Panc1 (cell line): ENCODE measurements around the gene IFNG-AS1. TPM values are rescaled to one million over a fixed set of nuclear protein-coding genes. Genes with fewer than 3 reads are reported as not detected.

Experiments
- ATAC-seq: fragments of 200-7000 bp; cut with Tn5 transposase; 2 replicates; pipeline ENCODE4 v1.9.1; 2020; ENCODE audit warnings: mild to moderate bottlenecking, moderate library complexity
- BruUV-seq: library from RNA; stranded (reverse); fragments of 400-500 nt; replicated peaks from 2 replicates; lab custom pipeline; 2021; lab: Mats Ljungman, UMichigan
- CTCF ChIA-PET: fragments of 300-600 bp; sonication (Branson Sonifier 250); formaldehyde crosslinking; loops from one replicate; lab custom pipeline; 2022; ENCODE audit warnings: antibody characterized with exemption; lab: Charles Lee
- POLR2A ChIA-PET: fragments of 300-600 bp; sonication (Branson Sonifier 250); formaldehyde crosslinking; loops from one replicate; lab custom pipeline; 2022; ENCODE audit warnings: antibody characterized with exemption; lab: Charles Lee
- DNase-seq: peaks from one replicate; pipeline ENCODE4 v3.0.0-alpha.2; 2010; ENCODE audit warnings: low read depth, low spot score
- H3K27ac ChIP-seq: 2 replicates; pipeline ENCODE4 v1.5.1; 2011; ENCODE audit warnings: mild to moderate bottlenecking, low read length, inconsistent platforms
- H3K27me3 ChIP-seq: fragments of 200-500 bp; sonication (Bioruptor generic); 2 replicates; pipeline ENCODE4 v1.6.0; 2014; ENCODE audit warnings: low read length, inconsistent platforms; ENCODE audit not compliant: control insufficient read depth, insufficient read depth
- H3K36me3 ChIP-seq: fragments of 200-500 bp; sonication (Bioruptor generic); 2 replicates; pipeline ENCODE4 v1.5.1; 2014; ENCODE audit warnings: inconsistent platforms, mild to moderate bottlenecking, low read length, moderate library complexity; ENCODE audit not compliant: control insufficient read depth, insufficient read depth
- H3K4me1 ChIP-seq: 2 replicates; pipeline ENCODE4 v1.5.1; 2011; ENCODE audit warnings: inconsistent platforms, mild to moderate bottlenecking, low read length, moderate library complexity; ENCODE audit not compliant: control insufficient read depth, insufficient read depth
- H3K4me3 ChIP-seq, 2 experiments: 2 replicates each; pipeline ENCODE4 v1.5.1; 2011 to 2012; ENCODE audit warnings: low read depth in 2 of 2, low read length in 2 of 2, mild to moderate bottlenecking in 2 of 2, inconsistent platforms in 1 of 2, moderate library complexity in 1 of 2
- H3K9me3 ChIP-seq: fragments of 200-500 bp; sonication (Bioruptor generic); 2 replicates; pipeline ENCODE4 v1.5.1; 2014; ENCODE audit warnings: low read depth, mild to moderate bottlenecking, inconsistent platforms, low read length, moderate library complexity; ENCODE audit not compliant: control insufficient read depth, insufficient read depth
- POLR2AphosphoS5 ChIP-seq: IDR thresholded peaks from 2 replicates; pipeline ENCODE4 v1.6.1; 2012; ENCODE audit warnings: mild to moderate bottlenecking, low read depth, low read length, moderate library complexity
- SIN3A ChIP-seq: IDR thresholded peaks from 2 replicates; pipeline ENCODE4 v1.6.1; 2012; ENCODE audit warnings: low read depth, mild to moderate bottlenecking, low read length, moderate library complexity, borderline replicate concordance; ENCODE audit not compliant: insufficient read depth
- TCF7L2 ChIP-seq: IDR thresholded peaks from 2 replicates; pipeline ENCODE4 v1.6.1; 2011; ENCODE audit warnings: mild to moderate bottlenecking, low read depth, low read length, inconsistent platforms
- in situ Hi-C: cut with HindIII; loops from 2 replicates; pipeline ENCODE4 v1.10.0; 2016; ENCODE audit warnings: low sequenced_read_pairs, low pct_unique_long_range_greater_than_20kb
- intact Hi-C: fragments of 100-400 bp; cut with micrococcal nuclease; formaldehyde crosslinking; loops from one replicate; pipeline ENCODE4 v1.10.0; 2022; ENCODE audit not compliant: unreplicated experiment
- total RNA-seq: library from RNA; stranded (reverse); gene quantifications from one replicate; pipeline ENCODE4 v1.2.1, GENCODE V29; 2021; ENCODE audit not compliant: unreplicated experiment
- TF ChIP-seq, protein P1 (sequence below): fragments of 450-650 bp; IDR thresholded peaks from 2 replicates; pipeline ENCODE4 v1.5.1; 2017; ENCODE audit warnings: mild to moderate bottlenecking
- TF ChIP-seq, protein P2 (sequence below), 2 experiments: IDR thresholded peaks; 2 replicates each; pipeline ENCODE4 v1.6.1; 2011 to 2012; ENCODE audit warnings: low read depth in 2 of 2, control low read depth in 1 of 2, low read length in 1 of 2, mild to moderate bottlenecking in 1 of 2, moderate library complexity in 1 of 2; ENCODE audit not compliant: insufficient read depth in 1 of 2

The IFNG-AS1 gene
- total RNA-seq, 1 experiment from 2014 or later: not detected

DNA sequence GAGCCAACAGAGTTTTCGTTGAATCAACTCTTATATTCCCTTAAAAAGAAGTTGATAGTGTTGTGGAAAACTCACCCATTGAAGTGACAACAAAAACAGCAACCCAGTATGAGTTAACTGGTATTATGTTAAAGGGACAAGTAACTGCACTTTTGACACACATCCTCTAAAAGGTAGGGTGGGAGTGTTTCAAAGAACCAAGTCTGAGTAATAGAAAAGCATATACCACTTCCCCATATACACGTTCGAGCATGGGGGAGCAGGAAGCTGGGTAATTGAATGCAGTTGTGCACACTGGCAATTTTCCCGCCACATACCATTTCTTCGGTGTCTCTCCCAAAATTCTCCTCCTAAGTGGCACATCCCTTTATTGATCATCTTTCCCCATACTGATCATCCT lies 31.5 kb downstream of the IFNG-AS1 start:
- no peak overlapping the region for H3K4me3 ChIP-seq
- no TSS peak for BruUV-seq
- H3K36me3 ChIP-seq: no peaks in the 10 kb centered on the region
- intact Hi-C loops (no loop called here), in situ Hi-C loops (no loop called here)
- TF ChIP-seq POLR2AphosphoS5 (no peak), SIN3A (no peak), TCF7L2 (no peak)
- TF ChIP-seq, protein P1, sequence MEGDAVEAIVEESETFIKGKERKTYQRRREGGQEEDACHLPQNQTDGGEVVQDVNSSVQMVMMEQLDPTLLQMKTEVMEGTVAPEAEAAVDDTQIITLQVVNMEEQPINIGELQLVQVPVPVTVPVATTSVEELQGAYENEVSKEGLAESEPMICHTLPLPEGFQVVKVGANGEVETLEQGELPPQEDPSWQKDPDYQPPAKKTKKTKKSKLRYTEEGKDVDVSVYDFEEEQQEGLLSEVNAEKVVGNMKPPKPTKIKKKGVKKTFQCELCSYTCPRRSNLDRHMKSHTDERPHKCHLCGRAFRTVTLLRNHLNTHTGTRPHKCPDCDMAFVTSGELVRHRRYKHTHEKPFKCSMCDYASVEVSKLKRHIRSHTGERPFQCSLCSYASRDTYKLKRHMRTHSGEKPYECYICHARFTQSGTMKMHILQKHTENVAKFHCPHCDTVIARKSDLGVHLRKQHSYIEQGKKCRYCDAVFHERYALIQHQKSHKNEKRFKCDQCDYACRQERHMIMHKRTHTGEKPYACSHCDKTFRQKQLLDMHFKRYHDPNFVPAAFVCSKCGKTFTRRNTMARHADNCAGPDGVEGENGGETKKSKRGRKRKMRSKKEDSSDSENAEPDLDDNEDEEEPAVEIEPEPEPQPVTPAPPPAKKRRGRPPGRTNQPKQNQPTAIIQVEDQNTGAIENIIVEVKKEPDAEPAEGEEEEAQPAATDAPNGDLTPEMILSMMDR: no peak
- no peaks in the 10 kb centered on the region for H3K4me1 ChIP-seq
- no peaks in the 10 kb centered on the region; the same call in none of the 2 replicates for H3K27me3 ChIP-seq
- H3K27ac ChIP-seq: no peak overlapping the region
- no peak for ATAC-seq
- ChIA-PET CTCF (no interaction called here), POLR2A (no interaction called here)
- no peaks in the 10 kb centered on the region for H3K9me3 ChIP-seq
- DNase-seq: no peak

DNA sequence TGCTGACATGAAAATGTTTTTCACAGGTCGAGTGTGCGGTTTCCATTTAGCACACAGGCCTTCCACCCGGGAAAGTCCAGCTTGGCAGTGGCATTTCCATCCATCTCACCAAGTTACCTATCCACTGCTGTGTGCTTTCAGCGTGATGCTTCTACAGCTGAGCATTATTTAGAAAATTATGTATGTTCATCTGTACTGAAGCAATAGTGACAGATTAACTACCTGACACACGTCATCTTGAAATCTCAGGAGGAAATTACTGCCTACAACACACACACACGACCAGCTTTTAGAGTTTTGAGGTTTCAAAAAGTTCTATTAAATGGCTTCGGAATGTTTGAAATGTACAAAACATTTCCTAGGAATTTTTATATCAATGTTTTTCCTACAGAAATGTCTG lies 39.4 kb downstream of the IFNG-AS1 start:
- in situ Hi-C loops: no loop called here
- Histone ChIP-seq H3K4me1 (no peaks in the 10 kb centered on the region), H3K9me3 (no peaks in the 10 kb centered on the region), H3K4me3 (no peak overlapping the region), H3K27me3 (no peaks in the 10 kb centered on the region; the same call in 1 of the 2 replicates), H3K36me3 (no peaks in the 10 kb centered on the region), H3K27ac (no peak overlapping the region)
- intact Hi-C loops: no loop called here
- ATAC-seq (no peak), DNase-seq (no peak)
- CTCF ChIA-PET: no interaction called here
- POLR2A ChIA-PET: no interaction called here
- TF ChIP-seq POLR2AphosphoS5 (no peak), TCF7L2 (no peak), SIN3A (no peak)
- TF ChIP-seq, protein P1: no peak
- TF ChIP-seq, protein P2, sequence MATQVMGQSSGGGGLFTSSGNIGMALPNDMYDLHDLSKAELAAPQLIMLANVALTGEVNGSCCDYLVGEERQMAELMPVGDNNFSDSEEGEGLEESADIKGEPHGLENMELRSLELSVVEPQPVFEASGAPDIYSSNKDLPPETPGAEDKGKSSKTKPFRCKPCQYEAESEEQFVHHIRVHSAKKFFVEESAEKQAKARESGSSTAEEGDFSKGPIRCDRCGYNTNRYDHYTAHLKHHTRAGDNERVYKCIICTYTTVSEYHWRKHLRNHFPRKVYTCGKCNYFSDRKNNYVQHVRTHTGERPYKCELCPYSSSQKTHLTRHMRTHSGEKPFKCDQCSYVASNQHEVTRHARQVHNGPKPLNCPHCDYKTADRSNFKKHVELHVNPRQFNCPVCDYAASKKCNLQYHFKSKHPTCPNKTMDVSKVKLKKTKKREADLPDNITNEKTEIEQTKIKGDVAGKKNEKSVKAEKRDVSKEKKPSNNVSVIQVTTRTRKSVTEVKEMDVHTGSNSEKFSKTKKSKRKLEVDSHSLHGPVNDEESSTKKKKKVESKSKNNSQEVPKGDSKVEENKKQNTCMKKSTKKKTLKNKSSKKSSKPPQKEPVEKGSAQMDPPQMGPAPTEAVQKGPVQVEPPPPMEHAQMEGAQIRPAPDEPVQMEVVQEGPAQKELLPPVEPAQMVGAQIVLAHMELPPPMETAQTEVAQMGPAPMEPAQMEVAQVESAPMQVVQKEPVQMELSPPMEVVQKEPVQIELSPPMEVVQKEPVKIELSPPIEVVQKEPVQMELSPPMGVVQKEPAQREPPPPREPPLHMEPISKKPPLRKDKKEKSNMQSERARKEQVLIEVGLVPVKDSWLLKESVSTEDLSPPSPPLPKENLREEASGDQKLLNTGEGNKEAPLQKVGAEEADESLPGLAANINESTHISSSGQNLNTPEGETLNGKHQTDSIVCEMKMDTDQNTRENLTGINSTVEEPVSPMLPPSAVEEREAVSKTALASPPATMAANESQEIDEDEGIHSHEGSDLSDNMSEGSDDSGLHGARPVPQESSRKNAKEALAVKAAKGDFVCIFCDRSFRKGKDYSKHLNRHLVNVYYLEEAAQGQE (IDR thresholded peaks at IDR 0.05; ENCODE audit: insufficient read depth in 1 of 2, low read depth in 2 of 2, low read length in 1 of 2): no peak
- no TSS peak for BruUV-seq
